Stomach (tissue), 9 donors: ENCODE data around the gene PREPL. TPM values are rescaled to one million over a fixed set of nuclear protein-coding genes. Genes with fewer than 3 reads are reported as not detected.
A peak's percentile ranks its signal among the peaks of the same experiment; 100 is the strongest.

Experiments
- DNase-seq, 2 donors: peaks; one replicate each; pipeline versions ENCODE4 v3.0.0 to v3.0.0-alpha.2; 2013 to 2019
- H3K27ac ChIP-seq, 5 donors: fragments of 200-600 bp in 4 of 5; sonication (generic) in 4 of 5; one replicate each; pipeline ENCODE4 v1.5.1; 2013 to 2019; ENCODE audit warnings: mild to moderate bottlenecking in 1 of 5, moderate library complexity in 1 of 5
- H3K27me3 ChIP-seq, 3 donors: fragments of 200-600 bp; sonication (generic); one replicate each; pipeline ENCODE4 v1.5.1; 2017 to 2019; ENCODE audit warnings: mixed run types in 1 of 3
- H3K36me3 ChIP-seq, 4 donors: fragments of 200-600 bp; sonication (generic); 1 replicate in 3 of 4; 2 replicates in 1 of 4; pipeline ENCODE4 v1.5.1; 2016 to 2019
- H3K4me1 ChIP-seq, 4 donors: fragments of 200-600 bp; sonication (generic); one replicate each; pipeline ENCODE4 v1.5.1; 2016 to 2019
- H3K4me3 ChIP-seq, 4 donors: fragments of 200-600 bp; sonication (generic) in 3 of 4; one replicate each; pipeline ENCODE4 v1.5.1; 2016 to 2019; ENCODE audit warnings: mild to moderate bottlenecking in 1 of 4
- H3K9me3 ChIP-seq, 4 donors: fragments of 200-600 bp; sonication (generic); one replicate each; pipeline ENCODE4 v1.5.1; 2016 to 2019
- EP300 ChIP-seq: sonication (generic); formaldehyde crosslinking; IDR thresholded peaks from one replicate; pipeline ENCODE4 v1.6.1; 2017; ENCODE audit warnings: antibody characterized with exemption
- POLR2A ChIP-seq, 4 donors: fragments of 450-650 bp; IDR thresholded peaks; one replicate each; pipeline ENCODE4 v1.6.1; 2016; ENCODE audit warnings: antibody characterized with exemption in 4 of 4, control low read depth in 2 of 4, mild to moderate bottlenecking in 1 of 4, moderate library complexity in 1 of 4
- POLR2AphosphoS5 ChIP-seq, 3 donors: sonication (generic); formaldehyde crosslinking; IDR thresholded peaks; one replicate each; pipeline ENCODE4 v1.6.1; 2016; ENCODE audit warnings: antibody characterized with exemption in 3 of 3
- WGBS, 5 donors: extraction: QIAGEN DNeasy Blood & Tissue Kit in 3 of 5; methylation state at CpG; one replicate each; pipeline versions ENCODE4 v1.1.5 to v1.1.7; 2013 to 2018; 5-methylcytosine and 5-hydroxymethylcytosine counted together
- intact Hi-C: fragments of 100-400 bp; cut with DNase I; formaldehyde crosslinking; loops from one replicate; pipeline ENCODE4 v1.15.1; 2023; ENCODE audit warnings: low total_unique reads
- polyA plus RNA-seq, 3 donors: library from polyadenylated mRNA; stranded (reverse); fragments of 200-250 nt; gene quantifications; one replicate each; pipeline ENCODE4 v1.2.3, GENCODE V29; 2013
- total RNA-seq, 5 donors: library from RNA; depleted of rRNA; stranded (reverse); fragments of >200 nt; gene quantifications; one replicate each; pipeline versions ENCODE4 v1.1.0 to v1.2.3, GENCODE V29; 2014 to 2016
- TF ChIP-seq, protein P1 (sequence below), 7 experiments: fragments of 450-650 bp in 4 of 7; fragments of 200-600 bp in 3 of 7; sonication (generic) in 3 of 7; IDR thresholded peaks; one replicate each; pipeline ENCODE4 v1.5.1; 2016 to 2019; ENCODE audit warnings: antibody characterized with exemption in 7 of 7, control low read depth in 2 of 7, mild to moderate bottlenecking in 1 of 7
- donor health status: healthy with polysubstance abuse.
- donor health status: Bipolar disorder and iron deficiency.
- donor health status: healthy.

PREPL gene
- total and polyA plus RNA-seq, 8 donors: 8.1 to 65.0 (median 21.8) TPM

- Histone ChIP-seq H3K27me3 (no peaks in the 10 kb centered on the region), H3K36me3 (no peaks in the 10 kb centered on the region), H3K9me3 (no peaks in the 10 kb centered on the region), H3K4me3 (no peak overlapping the region), H3K4me1 (peaks cover 19 to 49% (median 31%) of the 10 kb centered on the region in 4 donors), H3K27ac (peak overlapping the region in 1 of 5 donors; percentile 76)
- DNase-seq: no peak
- TF ChIP-seq EP300 (no peak), POLR2A (IDR thresholded peaks at IDR 0.05) (no peak), POLR2AphosphoS5 (IDR thresholded peaks at IDR 0.05) (no peak)
- TF ChIP-seq, protein P1, sequence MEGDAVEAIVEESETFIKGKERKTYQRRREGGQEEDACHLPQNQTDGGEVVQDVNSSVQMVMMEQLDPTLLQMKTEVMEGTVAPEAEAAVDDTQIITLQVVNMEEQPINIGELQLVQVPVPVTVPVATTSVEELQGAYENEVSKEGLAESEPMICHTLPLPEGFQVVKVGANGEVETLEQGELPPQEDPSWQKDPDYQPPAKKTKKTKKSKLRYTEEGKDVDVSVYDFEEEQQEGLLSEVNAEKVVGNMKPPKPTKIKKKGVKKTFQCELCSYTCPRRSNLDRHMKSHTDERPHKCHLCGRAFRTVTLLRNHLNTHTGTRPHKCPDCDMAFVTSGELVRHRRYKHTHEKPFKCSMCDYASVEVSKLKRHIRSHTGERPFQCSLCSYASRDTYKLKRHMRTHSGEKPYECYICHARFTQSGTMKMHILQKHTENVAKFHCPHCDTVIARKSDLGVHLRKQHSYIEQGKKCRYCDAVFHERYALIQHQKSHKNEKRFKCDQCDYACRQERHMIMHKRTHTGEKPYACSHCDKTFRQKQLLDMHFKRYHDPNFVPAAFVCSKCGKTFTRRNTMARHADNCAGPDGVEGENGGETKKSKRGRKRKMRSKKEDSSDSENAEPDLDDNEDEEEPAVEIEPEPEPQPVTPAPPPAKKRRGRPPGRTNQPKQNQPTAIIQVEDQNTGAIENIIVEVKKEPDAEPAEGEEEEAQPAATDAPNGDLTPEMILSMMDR (IDR thresholded peaks at IDR 0.05): no peak
- 78 to 86% (median 83%) methylated on average over 4 of the region's 4 CpGs for WGBS, 5 donors
- intact Hi-C loops: loop anchor here (5.0 kb wide), 1 partner anchor 48 kb away; no protein-coding TSS in a partner anchor
Measured at GRCh38 chr2:44290261-44290660, 71.0 kb downstream of the PREPL start.

DNA sequence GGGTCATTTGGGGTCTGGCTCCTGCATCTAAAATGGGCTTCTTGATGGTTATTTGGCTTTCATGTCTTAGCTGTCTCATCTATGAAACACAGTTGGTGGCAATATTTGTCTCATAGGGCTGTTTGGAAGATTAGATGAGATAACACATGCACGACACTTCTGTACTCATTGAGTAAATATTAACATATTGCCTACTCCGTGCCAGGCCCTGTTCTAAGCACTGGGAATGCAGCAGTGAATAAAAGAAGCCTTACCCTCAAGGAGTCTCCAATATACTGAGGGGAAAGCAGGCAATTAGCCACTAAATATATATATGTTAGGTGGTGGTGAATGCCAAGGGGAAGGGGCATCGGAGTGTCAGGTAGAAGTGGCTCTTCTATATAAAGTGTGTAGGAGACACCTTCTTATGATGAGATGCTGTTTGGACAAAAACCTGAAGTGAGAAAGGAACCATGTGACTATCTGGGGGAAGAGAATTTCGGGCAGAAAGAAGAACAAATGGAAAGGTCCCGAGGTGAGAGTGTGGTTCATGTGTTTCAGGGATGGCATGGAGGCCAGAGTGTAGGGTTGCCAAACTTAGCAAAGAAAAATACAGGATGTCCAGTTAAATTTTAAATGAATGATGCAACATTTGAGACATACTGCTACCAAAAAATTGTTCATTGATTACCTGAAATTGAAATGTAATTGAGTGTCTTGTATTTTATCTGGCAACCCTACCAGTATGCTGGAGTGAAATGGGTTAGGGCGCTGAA lies 74.2 kb downstream of the PREPL start:
- WGBS, 5 donors: 55 to 73% (median 63%) methylated on average over 6 of the region's 6 CpGs
- Histone ChIP-seq H3K4me1 (peaks cover 10 to 39% (median 25%) of the 10 kb centered on the region in 4 donors), H3K27ac (peak overlapping the region; percentile 45 to 61 (median 54)), H3K9me3 (no peaks in the 10 kb centered on the region), H3K36me3 (no peaks in the 10 kb centered on the region), H3K27me3 (no peaks in the 10 kb centered on the region), H3K4me3 (no peak overlapping the region)
- peak in 1 of 3 donors; percentile 32 for TF ChIP-seq POLR2AphosphoS5 (IDR thresholded peaks at IDR 0.05)
- TF ChIP-seq POLR2A (IDR thresholded peaks at IDR 0.05): no peak
- intact Hi-C loops: no loop called here
- peak in 1 of 2 donors; percentile 61 for DNase-seq

GRCh38 chr2:44286119-44286883 lies 75.0 kb downstream of the PREPL start:
- intact Hi-C loops: no loop called here
- Histone ChIP-seq H3K27me3 (no peaks in the 10 kb centered on the region), H3K9me3 (no peaks in the 10 kb centered on the region), H3K4me1 (peaks cover 7 to 31% (median 17%) of the 10 kb centered on the region in 4 donors), H3K4me3 (no peak overlapping the region), H3K36me3 (no peaks in the 10 kb centered on the region), H3K27ac (peak overlapping the region in 4 of 5 donors; percentile 45 to 61 (median 57))
- no peak for DNase-seq
- TF ChIP-seq, protein P1 (IDR thresholded peaks at IDR 0.05): no peak
- no peak for TF ChIP-seq EP300
- no peak for TF ChIP-seq POLR2AphosphoS5 (IDR thresholded peaks at IDR 0.05)
- TF ChIP-seq POLR2A (IDR thresholded peaks at IDR 0.05): no peak
- WGBS, 5 donors: 85 to 92% (median 88%) methylated on average over 17 to 26 of the region's 26 CpGs

DNA sequence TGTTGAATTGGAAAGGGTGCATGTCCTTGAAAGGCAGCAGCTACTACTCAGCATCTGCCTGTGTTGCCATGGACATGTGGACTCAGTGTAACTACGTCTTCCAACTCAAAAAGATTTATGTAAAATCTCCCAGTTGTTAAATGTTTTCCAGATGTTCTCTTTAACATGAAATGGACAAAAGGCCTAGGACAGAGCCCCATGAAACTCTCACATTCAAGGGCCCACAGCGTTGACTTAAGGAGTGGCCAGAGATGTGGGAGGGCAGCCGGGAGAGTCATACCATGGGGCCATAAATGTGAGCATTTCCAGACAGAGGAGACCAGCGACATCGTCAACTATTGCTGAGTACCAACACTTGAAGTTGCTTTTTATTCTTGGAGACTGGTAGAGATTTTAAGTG lies 76.1 kb downstream of the PREPL start:
- Histone ChIP-seq H3K36me3 (no peaks in the 10 kb centered on the region), H3K27me3 (no peaks in the 10 kb centered on the region), H3K27ac (no peak overlapping the region), H3K4me1 (peaks cover 0 to 20% (median 10%) of the 10 kb centered on the region in 4 donors), H3K4me3 (no peak overlapping the region), H3K9me3 (no peaks in the 10 kb centered on the region)
- WGBS, 5 donors: 80 to 85% (median 85%) methylated on average over 5 of the region's 5 CpGs
- intact Hi-C loops: no loop called here
- no peak for TF ChIP-seq POLR2AphosphoS5 (IDR thresholded peaks at IDR 0.05)
- TF ChIP-seq POLR2A (IDR thresholded peaks at IDR 0.05): no peak
- TF ChIP-seq, protein P1 (IDR thresholded peaks at IDR 0.05): no peak
- no peak for TF ChIP-seq EP300
- no peak for DNase-seq
